Measurements from ENCODE around the gene CNNM3. TPM values are rescaled to one million over a fixed set of nuclear protein-coding genes. Genes with fewer than 3 reads are reported as not detected.

Gene CNNM3
- total RNA-seq, 1 donor from 2014 or later: 5.6 TPM

- Mint-ChIP-seq H3K36me3 (ENCODE audit: low read depth, unreplicated experiment) (peaks cover 8% of the 10 kb centered on the region), H3K4me1 (ENCODE audit: low read depth, unreplicated experiment) (peaks cover 4% of the 10 kb centered on the region), H3K27ac (ENCODE audit: unreplicated experiment) (no peak overlapping the region), H3K4me3 (ENCODE audit: unreplicated experiment) (no peak overlapping the region), H3K27me3 (ENCODE audit: low read depth, unreplicated experiment) (peaks cover 3% of the 10 kb centered on the region), H3K9me3 (ENCODE audit: unreplicated experiment) (no peaks in the 10 kb centered on the region)
- TF ChIP-seq EZH2 (IDR thresholded peaks at IDR 0.05; ENCODE audit: insufficient read depth, low read length): no peak
- TF ChIP-seq CTCF (IDR thresholded peaks at IDR 0.05; ENCODE audit: insufficient read depth, low read depth, low read length): no peak
- no peak overlapping the region for H3K9ac ChIP-seq (ENCODE audit: low read length)
- H3K4me2 ChIP-seq (ENCODE audit: low read length): no peak overlapping the region
- H3K4me1 ChIP-seq (ENCODE audit: insufficient read depth, low read length): peaks cover 3% of the 10 kb centered on the region
- H2AFZ ChIP-seq (ENCODE audit: low read depth, low read length): no peak overlapping the region
- DNase-seq (ENCODE audit: low read depth): no peak
- FAIRE-seq: no peak
- H3K4me3 ChIP-seq (ENCODE audit: insufficient read depth, low read depth, low read length): no peak overlapping the region
- H3K27me3 ChIP-seq (ENCODE audit: insufficient read depth, low read length): no peaks in the 10 kb centered on the region
- no peaks in the 10 kb centered on the region for H3K9me3 ChIP-seq (ENCODE audit: insufficient read depth, low read depth, low read length)
- H3K27ac ChIP-seq (ENCODE audit: low read depth, low read length): no peak overlapping the region
- peaks cover 3% of the 10 kb centered on the region for H3K79me2 ChIP-seq (ENCODE audit: insufficient read depth, low read length)
- peaks cover 22% of the 10 kb centered on the region for H4K20me1 ChIP-seq (ENCODE audit: insufficient read depth, low read length)
- H3K36me3 ChIP-seq (ENCODE audit: insufficient read depth, low read length): no peaks in the 10 kb centered on the region
Observed at GRCh38 chr2:96826546-96827278, 10.6 kb downstream of the CNNM3 start.

GRCh38 chr2:96828436-96828835, 12.4 kb downstream of the CNNM3 start:
- no peak overlapping the region for H3K4me3 ChIP-seq (ENCODE audit: insufficient read depth, low read depth, low read length)
- TF ChIP-seq EZH2 (IDR thresholded peaks at IDR 0.05; ENCODE audit: insufficient read depth, low read length) (no peak), CTCF (IDR thresholded peaks at IDR 0.05; ENCODE audit: insufficient read depth, low read depth, low read length) (no peak)

GRCh38 chr2:96828874-96829273, 12.8 kb downstream of the CNNM3 start:
- no peak for FAIRE-seq

More at GRCh38 chr2:96828436-96828835, 12.4 kb downstream of the CNNM3 start:
- Histone ChIP-seq H3K9ac (ENCODE audit: low read length) (no peak overlapping the region), H3K27ac (ENCODE audit: low read depth, low read length) (no peak overlapping the region), H3K79me2 (ENCODE audit: insufficient read depth, low read length) (no peaks in the 10 kb centered on the region), H3K4me2 (ENCODE audit: low read length) (no peak overlapping the region), H3K4me1 (ENCODE audit: insufficient read depth, low read length) (peaks cover 7% of the 10 kb centered on the region), H3K27me3 (ENCODE audit: insufficient read depth, low read length) (no peaks in the 10 kb centered on the region), H2AFZ (ENCODE audit: low read depth, low read length) (no peak overlapping the region), H3K9me3 (ENCODE audit: insufficient read depth, low read depth, low read length) (no peaks in the 10 kb centered on the region), H4K20me1 (ENCODE audit: insufficient read depth, low read length) (peaks cover 15% of the 10 kb centered on the region), H3K36me3 (ENCODE audit: insufficient read depth, low read length) (no peaks in the 10 kb centered on the region)
- Mint-ChIP-seq H3K4me1 (ENCODE audit: low read depth, unreplicated experiment) (peaks cover 10% of the 10 kb centered on the region), H3K4me3 (ENCODE audit: unreplicated experiment) (no peak overlapping the region), H3K36me3 (ENCODE audit: low read depth, unreplicated experiment) (peaks cover 8% of the 10 kb centered on the region), H3K27me3 (ENCODE audit: low read depth, unreplicated experiment) (no peaks in the 10 kb centered on the region), H3K9me3 (ENCODE audit: unreplicated experiment) (no peaks in the 10 kb centered on the region), H3K27ac (ENCODE audit: unreplicated experiment) (no peak overlapping the region)
- no peak for DNase-seq (ENCODE audit: low read depth)
- FAIRE-seq: no peak

More at GRCh38 chr2:96828874-96829273, 12.8 kb downstream of the CNNM3 start:
- Histone ChIP-seq H3K4me3 (ENCODE audit: insufficient read depth, low read depth, low read length) (no peak overlapping the region), H3K4me2 (ENCODE audit: low read length) (no peak overlapping the region), H2AFZ (ENCODE audit: low read depth, low read length) (no peak overlapping the region), H3K27ac (ENCODE audit: low read depth, low read length) (no peak overlapping the region), H3K9me3 (ENCODE audit: insufficient read depth, low read depth, low read length) (no peaks in the 10 kb centered on the region), H3K79me2 (ENCODE audit: insufficient read depth, low read length) (no peaks in the 10 kb centered on the region), H3K9ac (ENCODE audit: low read length) (no peak overlapping the region), H3K36me3 (ENCODE audit: insufficient read depth, low read length) (no peaks in the 10 kb centered on the region), H3K4me1 (ENCODE audit: insufficient read depth, low read length) (peaks cover 7% of the 10 kb centered on the region), H4K20me1 (ENCODE audit: insufficient read depth, low read length) (peaks cover 11% of the 10 kb centered on the region), H3K27me3 (ENCODE audit: insufficient read depth, low read length) (no peaks in the 10 kb centered on the region)
- Mint-ChIP-seq H3K27me3 (ENCODE audit: low read depth, unreplicated experiment) (no peaks in the 10 kb centered on the region), H3K36me3 (ENCODE audit: low read depth, unreplicated experiment) (peaks cover 8% of the 10 kb centered on the region), H3K9me3 (ENCODE audit: unreplicated experiment) (no peaks in the 10 kb centered on the region), H3K4me1 (ENCODE audit: low read depth, unreplicated experiment) (peaks cover 12% of the 10 kb centered on the region), H3K27ac (ENCODE audit: unreplicated experiment) (no peak overlapping the region), H3K4me3 (ENCODE audit: unreplicated experiment) (no peak overlapping the region)
- no peak for DNase-seq (ENCODE audit: low read depth)
- TF ChIP-seq CTCF (IDR thresholded peaks at IDR 0.05; ENCODE audit: insufficient read depth, low read depth, low read length): no peak
- TF ChIP-seq EZH2 (IDR thresholded peaks at IDR 0.05; ENCODE audit: insufficient read depth, low read length): no peak

Data from astrocyte (in vitro differentiated cells and primary cell).